PFSK-1 (cell line): ENCODE data around the gene FAM53B.

Experiments used
- FOXP2 ChIP-seq: optimal IDR thresholded peaks from 2 replicates; pipeline ENCODE3; 2011; ENCODE audit warnings: borderline replicate concordance, control low read depth, inconsistent platforms; ENCODE audit not compliant: insufficient read depth; ENCODE audit errors: extremely low read length, extremely low read depth
- POLR2AphosphoS5 ChIP-seq: IDR thresholded peaks from 2 replicates; pipeline ENCODE4 v1.6.1; 2012; ENCODE audit warnings: low read depth, mild to moderate bottlenecking, control low read depth, low read length, moderate library complexity
- SIN3A ChIP-seq: IDR thresholded peaks from 2 replicates; pipeline ENCODE4 v1.6.1; 2012; ENCODE audit warnings: mild to moderate bottlenecking, low read length, moderate library complexity, borderline replicate concordance; ENCODE audit not compliant: insufficient read depth
- TAF1 ChIP-seq: IDR thresholded peaks from 2 replicates; pipeline ENCODE4 v1.6.1; 2012; ENCODE audit warnings: low read length, control low read depth, borderline replicate concordance; ENCODE audit not compliant: insufficient read depth
- TF ChIP-seq, protein P1 (sequence below), 2 experiments: IDR thresholded peaks; 2 replicates each; pipeline versions ENCODE4 v1.6.1 to v1.8.0; 2011 to 2012; ENCODE audit warnings: low read depth in 2 of 2, low read length in 2 of 2, control low read depth in 1 of 2, inconsistent platforms in 1 of 2, mild to moderate bottlenecking in 1 of 2, moderate library complexity in 1 of 2; ENCODE audit not compliant: insufficient read depth in 1 of 2

DNA sequence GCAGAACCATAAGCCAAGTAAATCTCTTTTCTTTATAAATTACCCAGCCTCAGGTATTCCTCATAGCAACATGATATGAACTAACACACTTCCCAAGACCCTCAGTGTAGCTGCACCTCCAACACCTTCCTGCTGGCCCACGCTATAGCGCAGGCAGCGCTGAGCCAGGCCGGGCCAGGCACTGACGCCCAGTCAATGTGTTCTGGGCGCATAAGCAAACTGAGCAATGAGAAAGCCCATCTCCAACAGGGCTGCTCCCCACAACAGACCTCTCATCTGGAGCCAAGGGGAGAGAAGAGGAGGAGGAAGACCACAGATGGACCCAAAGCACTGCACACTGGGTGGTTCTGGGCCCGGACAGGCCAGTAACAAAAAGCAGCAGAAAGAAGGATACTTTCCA is 40.8 kb downstream of the FAM53B start:
- TF ChIP-seq POLR2AphosphoS5 (no peak), SIN3A (no peak), TAF1 (no peak), FOXP2 (no peak)
- TF ChIP-seq, protein P1, sequence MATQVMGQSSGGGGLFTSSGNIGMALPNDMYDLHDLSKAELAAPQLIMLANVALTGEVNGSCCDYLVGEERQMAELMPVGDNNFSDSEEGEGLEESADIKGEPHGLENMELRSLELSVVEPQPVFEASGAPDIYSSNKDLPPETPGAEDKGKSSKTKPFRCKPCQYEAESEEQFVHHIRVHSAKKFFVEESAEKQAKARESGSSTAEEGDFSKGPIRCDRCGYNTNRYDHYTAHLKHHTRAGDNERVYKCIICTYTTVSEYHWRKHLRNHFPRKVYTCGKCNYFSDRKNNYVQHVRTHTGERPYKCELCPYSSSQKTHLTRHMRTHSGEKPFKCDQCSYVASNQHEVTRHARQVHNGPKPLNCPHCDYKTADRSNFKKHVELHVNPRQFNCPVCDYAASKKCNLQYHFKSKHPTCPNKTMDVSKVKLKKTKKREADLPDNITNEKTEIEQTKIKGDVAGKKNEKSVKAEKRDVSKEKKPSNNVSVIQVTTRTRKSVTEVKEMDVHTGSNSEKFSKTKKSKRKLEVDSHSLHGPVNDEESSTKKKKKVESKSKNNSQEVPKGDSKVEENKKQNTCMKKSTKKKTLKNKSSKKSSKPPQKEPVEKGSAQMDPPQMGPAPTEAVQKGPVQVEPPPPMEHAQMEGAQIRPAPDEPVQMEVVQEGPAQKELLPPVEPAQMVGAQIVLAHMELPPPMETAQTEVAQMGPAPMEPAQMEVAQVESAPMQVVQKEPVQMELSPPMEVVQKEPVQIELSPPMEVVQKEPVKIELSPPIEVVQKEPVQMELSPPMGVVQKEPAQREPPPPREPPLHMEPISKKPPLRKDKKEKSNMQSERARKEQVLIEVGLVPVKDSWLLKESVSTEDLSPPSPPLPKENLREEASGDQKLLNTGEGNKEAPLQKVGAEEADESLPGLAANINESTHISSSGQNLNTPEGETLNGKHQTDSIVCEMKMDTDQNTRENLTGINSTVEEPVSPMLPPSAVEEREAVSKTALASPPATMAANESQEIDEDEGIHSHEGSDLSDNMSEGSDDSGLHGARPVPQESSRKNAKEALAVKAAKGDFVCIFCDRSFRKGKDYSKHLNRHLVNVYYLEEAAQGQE (IDR thresholded peaks at IDR 0.05; ENCODE audit: insufficient read depth in 1 of 2, low read depth in 2 of 2, low read length in 2 of 2): no peak
